Stimulated activated CD8-positive, alpha-beta memory T cell treated with anti-CD3 and anti-CD28 coated beads, Interleukin-4, amount 100 ng/mL, for 1 hour (primary cell): Measurements from ENCODE around the gene IQGAP2.
"Not testable (repeated sequence)": the region's sequence is repeated elsewhere in the genome, so short reads cannot be mapped to it uniquely, and the experiment has no call there.

Experiments used
- DNase-seq, 2 donors: peaks; one replicate each; pipeline ENCODE4 v3.0.0-alpha.2; 2020; ENCODE audit warnings: low read depth in 2 of 2, low spot score in 1 of 2

The IQGAP2 gene

GRCh38 chr5:76497986-76498717 is 95.1 kb downstream of the IQGAP2 start:
- no peak for DNase-seq

- no peak for DNase-seq
Measured at GRCh38 chr5:76499507-76500161, 96.5 kb downstream of the IQGAP2 start.

GRCh38 chr5:76500633-76501393 is 97.7 kb downstream of the IQGAP2 start:
- DNase-seq, result no peak

DNA sequence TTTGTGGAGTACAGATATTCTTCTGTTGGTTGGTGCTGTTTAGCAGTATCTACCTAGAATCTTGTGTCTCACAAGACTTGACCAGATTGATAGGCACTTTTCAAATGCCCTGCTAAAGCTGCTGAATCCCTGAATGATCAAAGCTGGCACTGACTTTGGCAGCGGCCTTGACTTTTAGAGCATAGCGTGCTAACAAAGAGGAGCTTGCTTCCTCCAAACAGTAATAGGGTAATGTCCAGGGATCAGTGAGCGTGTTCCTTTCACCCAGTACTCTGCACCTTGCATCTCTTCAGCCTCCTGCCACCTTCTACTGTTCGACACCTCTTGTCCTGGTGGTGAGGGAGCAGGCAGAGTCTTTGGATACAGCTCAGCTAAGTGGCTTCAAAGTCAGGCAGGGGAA is 100.8 kb downstream of the IQGAP2 start:
- no peak for DNase-seq

DNA sequence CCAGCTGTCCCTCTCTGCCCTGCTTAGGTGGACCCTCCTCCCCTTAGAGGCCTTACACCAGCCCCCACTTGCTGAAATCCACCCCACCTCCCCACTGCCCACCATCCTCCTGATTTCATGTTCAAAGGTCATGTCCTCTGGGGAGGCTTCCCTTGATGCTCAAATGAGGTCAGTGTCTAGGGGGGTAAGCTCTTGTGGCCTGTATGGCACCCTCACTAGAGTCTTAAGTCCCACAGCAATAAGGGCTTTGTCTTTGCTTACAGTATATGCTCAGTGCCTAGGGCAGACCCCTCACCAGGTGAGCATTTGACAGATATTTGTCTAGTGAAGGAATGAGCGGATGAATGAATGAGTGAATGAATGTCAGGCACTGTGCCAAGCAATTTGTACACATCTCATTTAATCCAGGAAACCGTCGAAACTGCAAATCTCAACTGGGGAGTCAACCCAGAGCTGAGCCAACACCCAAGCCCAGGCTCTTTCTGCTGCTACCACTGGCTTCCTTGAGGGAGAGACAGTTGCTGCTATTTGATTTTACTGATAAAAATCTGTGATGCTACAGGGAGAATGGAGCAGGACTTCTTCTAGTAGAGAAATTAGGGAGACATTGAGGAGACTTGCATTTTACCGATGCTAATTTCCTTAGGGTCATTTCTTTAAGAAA is 101.9 kb downstream of the IQGAP2 start:
- no peak for DNase-seq

DNA sequence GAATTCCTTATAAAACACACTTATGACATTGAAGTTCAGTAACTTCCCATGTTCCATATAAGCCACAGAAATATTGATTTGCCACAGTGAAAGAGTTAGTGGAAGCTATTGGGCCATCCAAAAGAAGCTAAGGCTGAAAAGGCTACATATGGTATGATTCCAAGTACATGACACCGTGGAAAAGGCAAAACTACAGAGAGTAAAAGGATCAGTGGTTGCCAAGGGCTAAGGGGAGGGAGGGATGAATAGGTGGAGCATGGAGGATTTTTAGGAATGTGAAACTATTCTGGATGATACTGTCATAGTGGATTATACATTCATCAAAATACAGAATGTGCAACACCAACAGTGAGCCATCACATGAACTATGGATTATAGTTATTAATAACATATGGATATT is 110.4 kb downstream of the IQGAP2 start:
- DNase-seq, result no peak

DNA sequence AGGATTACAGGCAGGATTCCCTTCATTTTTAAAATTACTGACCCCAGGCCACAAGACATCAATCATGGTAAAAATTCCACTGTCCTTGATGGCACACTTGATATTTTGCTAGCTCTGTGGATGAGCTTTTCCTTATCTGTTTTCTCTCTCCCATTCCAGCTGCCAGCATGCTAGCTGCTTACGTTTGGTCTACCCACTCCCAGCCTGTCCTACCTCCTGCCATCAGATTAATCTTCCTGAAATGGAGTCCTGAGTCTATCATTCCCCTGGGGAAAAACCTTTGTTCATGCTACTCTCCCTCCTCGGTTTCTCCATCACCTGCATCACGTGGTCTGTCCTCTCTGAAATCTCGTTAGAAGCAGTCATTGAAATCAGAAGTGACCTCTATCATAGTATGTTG is 111.2 kb downstream of the IQGAP2 start:
- DNase-seq, result no peak

GRCh38 chr5:76514713-76515112 is 111.6 kb downstream of the IQGAP2 start:
- DNase-seq, result no peak

- no peak for DNase-seq
Measured at GRCh38 chr5:76517334-76517733, 114.2 kb downstream of the IQGAP2 start.

DNA sequence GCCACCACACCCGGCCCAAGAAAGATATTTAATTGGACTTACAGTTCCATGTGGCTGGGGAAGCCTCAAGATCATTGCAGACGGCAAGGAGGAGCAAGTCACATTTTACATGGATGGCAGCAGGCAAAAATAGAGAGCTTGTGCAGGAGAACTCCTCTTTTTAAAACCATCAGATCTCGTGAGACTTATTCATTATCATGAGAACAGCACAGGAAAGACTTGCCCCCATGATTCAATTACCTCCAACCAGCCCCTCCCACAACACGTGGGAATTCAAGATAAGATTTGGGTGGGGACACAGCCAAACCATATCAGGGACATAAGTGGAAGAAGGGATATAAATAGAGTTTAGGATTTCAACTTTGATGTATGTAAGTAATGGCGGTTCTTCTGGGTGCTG is 115.2 kb downstream of the IQGAP2 start:
- DNase-seq, result not testable (repeated sequence)

- no peak for DNase-seq
Measured at GRCh38 chr5:76521240-76521758, 118.2 kb downstream of the IQGAP2 start.

DNA sequence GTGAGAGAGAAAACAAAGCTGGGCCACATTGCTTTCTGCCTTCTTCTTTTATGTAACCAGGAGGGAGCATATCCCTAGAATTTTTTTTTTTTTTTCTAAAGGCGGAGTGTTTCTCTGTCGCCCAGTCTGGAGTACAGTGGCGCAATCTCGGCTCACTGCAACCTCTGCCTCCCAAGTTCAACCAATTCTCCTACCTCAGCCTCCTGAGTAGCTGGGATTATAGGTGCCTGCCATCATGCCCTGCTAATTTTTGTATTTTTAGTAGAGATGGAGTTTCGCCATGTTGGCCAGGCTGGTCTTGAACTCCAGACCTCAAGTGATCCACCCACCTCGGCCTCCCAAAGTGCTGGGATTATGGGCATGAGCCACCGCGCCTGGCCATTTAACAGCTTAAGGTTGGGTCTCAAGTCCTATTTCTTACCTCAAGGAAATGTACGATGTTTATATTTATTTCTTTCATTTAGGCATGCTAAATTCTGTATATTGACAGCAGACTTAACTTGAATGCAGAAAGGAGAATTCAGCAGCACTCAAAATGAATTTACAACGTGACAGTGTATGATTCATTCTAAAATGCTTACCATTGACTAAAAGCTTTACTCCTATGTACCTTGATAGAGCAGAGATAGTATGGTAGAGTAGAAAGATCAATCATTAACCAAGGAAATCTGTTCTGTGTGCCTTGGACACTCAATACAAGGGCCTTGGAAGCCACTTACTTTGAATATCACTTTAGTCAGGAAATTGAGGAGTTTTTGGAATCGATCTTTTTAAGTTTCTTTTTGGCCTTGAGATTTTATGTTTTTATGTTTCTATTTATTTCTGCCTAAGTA is 119.2 kb downstream of the IQGAP2 start:
- no peak for DNase-seq

GRCh38 chr5:76524101-76524835 is 121.2 kb downstream of the IQGAP2 start:
- no peak for DNase-seq

DNA sequence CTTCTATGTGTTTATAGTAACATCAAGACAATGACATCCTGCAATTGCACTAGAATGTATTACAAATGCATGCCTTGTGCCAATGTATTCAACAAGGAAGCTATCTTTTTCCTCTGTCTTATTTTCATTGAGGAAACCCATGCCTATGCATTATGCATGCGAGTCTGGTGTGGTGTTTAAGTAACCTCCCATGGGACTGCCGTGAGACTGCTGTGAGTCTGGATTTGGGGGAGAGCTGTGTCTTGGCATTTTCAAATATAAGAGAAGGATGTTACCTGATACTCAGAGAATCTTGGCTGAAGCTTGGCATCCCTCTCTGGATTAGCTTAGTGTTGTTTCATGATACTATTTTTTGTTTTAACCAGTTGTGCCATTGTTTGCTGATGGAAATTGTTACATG is 121.8 kb downstream of the IQGAP2 start:
- DNase-seq, result no peak

GRCh38 chr5:76525956-76526355 is 122.9 kb downstream of the IQGAP2 start:
- no peak for DNase-seq

GRCh38 chr5:76526950-76527583 is 124.0 kb downstream of the IQGAP2 start:
- no peak for DNase-seq

- no peak for DNase-seq
Measured at GRCh38 chr5:76527685-76528161, 124.6 kb downstream of the IQGAP2 start.

- no peak for DNase-seq
Measured at GRCh38 chr5:76528547-76529331, 125.7 kb downstream of the IQGAP2 start.
